ENCODE results near the gene ATRN.
"Not testable (repeated sequence)": the region's sequence is repeated elsewhere in the genome, so short reads cannot be mapped to it uniquely, and the experiment has no call there.

ATRN gene

DNA sequence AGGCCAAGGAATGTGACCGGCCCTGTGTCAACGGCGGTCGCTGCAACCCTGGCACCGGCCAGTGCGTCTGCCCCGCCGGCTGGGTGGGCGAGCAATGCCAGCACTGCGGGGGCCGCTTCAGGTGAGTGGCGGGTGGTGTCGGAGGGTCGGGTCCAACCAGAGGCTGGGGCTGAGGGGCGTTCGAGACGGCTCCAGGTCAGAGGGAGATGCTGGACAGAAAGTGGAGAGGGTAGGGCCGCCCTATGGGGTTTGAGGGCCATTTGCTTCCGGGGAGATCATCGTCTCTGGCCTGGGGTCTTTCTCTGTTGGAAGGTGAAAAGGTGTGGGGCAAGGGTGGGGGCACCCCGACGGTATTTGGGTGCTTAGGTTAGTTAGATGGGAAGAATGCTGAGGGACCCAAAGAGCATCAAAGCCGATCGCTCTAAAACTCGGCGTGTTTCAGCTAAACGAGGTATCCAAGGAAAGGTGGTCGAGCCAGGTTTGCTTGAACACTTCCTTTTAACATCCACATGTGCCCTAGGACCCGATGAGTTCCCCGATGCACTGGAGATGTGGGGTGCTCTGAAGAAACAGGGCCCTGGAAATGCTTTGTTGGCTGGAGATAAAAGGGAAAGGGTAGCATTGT lies 691 bp downstream of the ATRN start:
- no peak for DNase-seq

DNA sequence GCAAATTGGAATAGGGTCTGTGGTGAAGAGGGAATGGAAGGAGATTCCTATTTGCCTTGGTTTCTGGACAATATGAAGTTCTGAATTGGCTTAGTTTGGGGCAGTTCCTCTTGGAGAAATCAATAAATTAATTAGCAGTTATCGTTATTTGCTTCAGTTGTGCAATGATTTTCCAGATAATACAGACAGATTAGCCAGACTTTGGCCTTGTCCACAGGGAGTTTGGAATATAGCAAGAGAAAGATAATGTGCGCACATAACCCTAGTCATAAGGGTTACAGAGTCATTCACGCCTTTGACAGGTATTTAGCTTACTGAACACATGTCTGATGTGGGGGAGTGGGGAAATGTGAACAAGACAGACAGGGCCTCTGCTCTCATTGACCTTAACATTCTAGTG lies 1.3 kb downstream of the ATRN start:
- DNase-seq: no peak

DNA sequence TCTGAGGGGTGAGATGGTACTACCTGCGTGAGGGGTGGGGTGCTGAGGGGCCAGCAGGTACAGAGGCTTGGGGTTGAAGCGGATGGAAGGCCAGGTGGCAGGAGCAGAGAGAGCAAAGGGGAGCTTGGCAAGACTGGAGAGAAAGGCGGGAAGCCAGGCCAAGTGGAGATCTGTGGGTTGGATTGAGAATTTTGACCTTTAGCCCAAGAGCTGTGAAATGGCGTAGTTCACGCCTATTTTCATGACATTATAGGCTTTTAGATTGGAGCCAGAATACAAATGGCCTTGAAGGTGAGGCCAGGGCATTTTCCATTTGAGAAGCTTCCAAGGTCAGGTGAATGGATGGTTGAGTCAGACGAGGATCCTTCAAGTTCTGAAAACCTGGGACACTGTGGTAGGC lies 2.5 kb downstream of the ATRN start:
- no peak for DNase-seq

DNA sequence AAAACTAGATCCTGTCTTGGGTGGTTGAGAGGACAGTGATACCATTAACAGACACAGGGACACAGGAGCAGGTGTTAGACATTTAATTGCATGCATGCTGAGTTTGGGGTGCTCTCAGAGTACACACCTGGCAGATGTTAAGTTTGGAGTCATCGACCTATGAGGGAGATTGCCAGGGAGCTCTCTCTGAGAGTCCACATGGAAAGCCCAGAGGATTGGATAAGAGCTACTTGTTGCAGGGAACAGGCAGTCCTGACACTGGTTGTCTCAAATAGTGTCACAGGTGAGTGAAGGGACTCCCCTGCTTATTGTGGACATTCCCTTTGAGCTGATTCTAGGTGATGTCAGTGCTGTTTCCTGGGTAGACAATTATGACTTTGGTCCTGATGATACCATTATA lies 3.1 kb downstream of the ATRN start:
- DNase-seq: no peak

DNA sequence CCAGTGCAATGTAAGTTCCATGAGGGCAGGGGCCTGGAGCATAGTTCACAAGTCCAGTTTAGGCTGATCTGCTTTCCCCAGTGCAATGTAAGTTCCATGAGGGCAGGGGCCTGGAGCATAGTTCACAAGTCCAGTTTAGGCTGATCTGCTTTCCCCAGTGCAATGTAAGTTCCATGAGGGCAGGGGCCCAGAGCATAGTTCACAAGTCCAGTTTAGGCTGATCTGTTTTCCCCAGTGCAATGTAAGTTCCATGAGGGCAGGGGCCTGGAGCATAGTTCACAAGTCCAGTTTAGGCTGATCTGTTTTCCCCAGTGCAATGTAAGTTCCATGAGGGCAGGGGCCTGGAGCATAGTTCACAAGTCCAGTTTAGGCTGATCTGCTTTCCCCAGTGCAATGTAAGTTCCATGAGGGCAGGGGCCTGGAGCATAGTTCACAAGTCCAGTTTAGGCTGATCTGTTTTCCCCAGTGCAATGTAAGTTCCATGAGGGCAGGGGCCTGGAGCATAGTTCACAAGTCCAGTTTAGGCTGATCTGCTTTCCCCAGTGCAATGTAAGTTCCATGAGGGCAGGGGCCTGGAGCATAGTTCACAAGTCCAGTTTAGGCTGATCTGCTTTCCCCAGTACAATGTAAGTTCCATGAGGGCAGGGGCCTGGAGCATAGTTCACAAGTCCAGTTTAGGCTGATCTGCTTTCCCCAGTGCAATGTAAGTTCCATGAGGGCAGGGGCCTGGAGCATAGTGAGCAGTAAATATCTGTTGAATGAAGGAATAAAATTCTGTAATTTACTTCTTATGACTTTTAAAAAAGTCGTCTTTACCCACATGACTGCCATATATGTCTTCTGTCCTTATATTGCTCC lies 6.4 kb downstream of the ATRN start:
- not testable (repeated sequence) for DNase-seq

DNA sequence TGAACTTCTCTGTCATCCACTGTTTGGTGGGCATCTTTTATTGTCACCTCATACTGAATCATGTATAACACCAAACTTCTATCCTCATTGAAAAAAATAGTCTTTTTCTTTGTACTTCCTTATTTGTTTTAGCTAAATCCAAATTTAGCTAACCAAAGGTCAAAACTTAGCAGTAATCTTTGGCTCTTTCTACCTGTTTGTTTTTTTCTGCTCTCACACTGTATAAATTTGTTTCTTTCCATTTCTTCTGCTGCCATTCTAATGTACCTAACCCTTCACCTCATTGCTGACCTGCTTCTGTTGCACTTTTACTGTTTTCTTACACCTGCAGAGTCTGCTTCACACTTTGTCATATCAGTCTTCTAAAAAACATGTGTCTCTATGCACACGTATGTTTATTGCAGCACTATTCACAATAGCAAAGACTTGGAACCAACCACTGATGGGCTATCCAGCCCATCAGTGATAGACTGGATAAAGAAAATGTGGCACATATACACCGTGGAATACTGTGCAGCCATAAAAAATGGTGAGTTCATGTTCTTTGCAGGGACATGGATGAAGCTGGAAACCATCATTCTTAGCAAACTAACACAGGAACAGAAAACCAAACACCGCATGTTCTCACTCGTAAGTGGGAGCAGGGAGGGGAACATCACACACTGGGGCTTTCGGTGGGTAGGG lies 7.2 kb downstream of the ATRN start:
- no peak for DNase-seq

DNA sequence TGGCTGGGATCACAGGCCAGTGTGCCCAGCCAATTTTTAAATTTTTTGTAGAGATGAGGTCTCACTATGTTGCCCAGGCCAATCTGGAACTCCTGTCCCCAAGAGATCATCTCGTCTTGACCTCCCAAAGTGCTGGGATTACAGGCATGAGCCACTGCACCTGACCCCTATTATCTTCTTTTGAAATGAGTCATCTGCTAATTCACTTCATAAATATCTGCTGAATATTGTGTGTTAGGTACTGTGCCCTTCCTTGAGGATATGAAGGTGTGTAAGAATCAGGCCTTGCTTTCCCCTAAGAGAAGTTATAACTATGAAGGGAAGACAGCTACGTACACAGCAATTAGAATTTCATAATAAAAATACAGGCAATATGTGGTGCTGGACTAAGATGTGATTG lies 8.2 kb downstream of the ATRN start:
- DNase-seq: no peak

DNA sequence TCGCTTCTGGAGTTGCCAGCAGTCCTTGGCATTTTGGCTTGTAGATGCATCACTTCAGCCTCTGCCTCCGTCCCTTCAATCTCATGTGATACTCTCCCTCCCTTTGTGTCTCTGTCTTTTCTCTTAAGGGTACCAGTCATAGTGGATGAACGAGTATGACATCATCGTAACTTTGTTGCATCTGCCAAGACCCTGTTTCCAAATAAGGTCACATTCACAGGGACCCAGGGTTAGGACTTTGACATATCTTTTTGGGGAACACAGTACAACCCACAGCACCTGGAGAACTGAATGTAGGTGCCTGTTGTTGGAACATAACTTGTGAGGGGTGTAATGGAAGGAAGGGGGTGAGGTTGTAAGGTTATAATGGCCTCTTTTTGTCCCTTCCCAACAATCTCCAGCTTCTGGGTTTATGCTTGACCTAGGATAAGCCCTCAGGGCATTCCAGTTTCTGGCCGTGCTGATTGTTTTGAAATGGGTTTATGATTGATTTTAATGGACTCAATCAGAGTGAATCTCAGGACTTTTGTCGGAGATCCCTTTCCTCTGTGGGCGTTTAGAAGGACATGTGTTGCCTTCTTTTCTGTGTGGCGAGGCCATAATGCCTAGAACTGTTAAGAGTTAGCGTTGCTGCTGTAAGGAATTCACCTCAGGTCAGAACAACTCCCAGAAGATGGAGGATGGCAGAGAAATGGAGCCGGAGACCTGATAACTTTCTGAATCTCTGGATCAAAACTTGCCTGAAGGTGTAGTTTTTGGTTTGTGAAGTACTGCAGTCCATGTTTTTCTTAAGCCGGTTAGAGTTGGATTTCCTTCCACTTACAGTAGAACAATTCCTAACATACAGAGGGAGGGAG lies 9.2 kb downstream of the ATRN start:
- DNase-seq: no peak

DNA sequence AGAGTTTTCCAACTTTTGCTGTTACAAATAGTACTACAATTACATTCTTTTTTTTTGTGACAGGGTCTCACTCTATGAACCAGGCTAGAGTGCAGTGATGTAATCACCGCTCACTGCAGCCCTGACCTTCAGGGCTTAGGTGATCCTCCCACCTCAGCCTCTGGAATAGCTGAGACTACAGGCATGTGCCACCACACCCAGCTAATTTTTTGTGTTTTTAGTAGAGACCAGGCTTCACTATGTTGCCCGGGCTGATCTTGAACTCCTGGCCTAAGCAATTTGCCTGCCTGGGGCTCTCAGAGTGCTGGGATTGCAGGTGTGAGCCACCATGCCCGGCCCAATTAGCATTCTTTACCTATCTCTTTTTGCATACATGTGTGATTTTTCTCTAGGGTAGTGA lies 12.5 kb downstream of the ATRN start:
- no peak for DNase-seq

DNA sequence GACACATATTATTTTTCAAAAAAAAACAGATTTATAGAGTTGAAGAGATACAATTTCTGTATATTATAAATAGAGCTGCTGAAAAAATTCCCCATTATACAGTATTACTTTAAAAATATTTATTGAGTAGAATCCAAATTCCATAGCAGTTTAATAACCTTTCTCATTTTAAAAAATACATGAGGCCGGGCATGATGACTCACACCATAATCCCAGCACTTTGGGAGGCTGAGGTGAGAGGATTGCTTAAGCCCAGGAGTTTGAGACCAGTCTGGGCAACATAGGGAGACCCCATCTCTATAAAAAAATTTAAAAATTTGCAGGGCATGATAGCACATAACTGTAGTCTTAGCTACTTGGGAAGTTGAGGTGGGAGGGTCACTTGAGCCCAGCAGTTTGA lies 13.0 kb downstream of the ATRN start:
- no peak for DNase-seq

DNA sequence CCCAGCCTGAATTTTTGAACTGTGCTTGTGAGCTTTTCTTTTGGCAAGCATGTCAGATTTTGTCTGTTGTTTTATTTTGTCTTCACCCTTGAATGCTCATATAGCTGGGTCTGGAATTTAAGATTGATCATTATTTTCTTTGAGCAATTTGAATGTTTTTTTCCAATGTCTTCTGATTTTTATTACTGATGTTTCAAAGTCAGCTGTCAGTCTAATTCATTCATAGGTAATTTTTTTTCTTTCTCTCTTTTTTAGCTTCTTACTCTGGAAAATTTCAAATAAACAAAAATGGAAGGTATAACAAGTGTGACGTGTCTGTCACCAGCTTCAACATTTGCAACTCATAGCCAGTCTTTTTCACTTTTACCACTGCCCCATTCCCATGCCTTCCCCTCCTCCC lies 15.1 kb downstream of the ATRN start:
- no peak for DNase-seq

DNA sequence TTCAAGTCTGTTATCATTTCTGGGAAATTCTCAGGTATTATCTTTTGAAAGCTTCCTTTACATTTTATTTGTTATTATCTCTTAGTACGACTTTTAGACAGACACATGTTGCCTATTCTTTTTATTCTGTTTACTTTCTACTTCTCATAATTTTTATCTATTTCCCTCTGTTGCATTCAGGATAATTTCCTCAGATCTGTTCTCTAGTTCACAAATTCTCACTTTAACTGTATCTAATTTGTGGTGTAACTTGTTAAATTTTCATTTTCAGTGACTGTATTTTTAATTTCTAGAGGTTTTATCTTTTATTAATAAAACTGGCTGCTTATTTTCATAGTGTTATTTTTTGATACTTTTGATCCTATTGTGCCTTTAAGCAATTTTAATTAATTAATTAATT lies 16.0 kb downstream of the ATRN start:
- DNase-seq: no peak

DNA sequence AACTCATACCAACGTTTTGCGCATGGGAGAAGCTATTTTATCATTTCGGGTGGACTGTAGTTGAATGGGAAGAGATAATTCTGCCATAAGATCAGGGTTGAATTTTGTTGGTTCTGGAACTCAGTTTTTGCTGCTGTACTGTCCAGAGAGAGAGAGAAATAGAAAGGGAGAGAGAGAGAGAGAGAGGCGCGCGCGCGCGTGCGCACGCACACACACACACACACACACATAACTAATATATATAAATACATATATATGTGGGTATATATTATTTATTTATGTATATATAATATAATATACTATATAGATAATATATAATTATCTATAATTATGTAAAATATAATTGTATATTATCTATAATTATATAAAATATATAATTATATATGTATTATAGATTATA lies 21.9 kb downstream of the ATRN start:
- DNase-seq: no peak

DNA sequence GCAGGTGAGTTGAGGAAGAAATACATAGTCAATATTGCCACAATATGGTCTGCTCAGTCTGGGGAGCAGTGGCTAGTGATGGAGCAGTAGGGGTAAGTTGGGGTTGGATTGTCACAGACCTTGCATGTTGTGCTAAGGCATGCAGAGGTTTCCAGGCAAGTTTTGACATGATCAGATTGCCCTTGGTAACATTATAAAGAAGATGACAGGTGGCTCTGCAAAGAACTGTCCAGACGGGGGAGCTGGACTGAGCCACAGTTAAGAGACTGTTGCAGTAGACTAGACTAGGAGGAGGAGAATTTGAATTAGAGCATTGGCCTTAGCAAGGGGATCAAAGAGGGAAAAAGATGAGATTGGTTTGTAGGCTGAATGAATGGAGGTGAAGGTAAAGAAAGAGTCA lies 23.4 kb downstream of the ATRN start:
- no peak for DNase-seq

DNA sequence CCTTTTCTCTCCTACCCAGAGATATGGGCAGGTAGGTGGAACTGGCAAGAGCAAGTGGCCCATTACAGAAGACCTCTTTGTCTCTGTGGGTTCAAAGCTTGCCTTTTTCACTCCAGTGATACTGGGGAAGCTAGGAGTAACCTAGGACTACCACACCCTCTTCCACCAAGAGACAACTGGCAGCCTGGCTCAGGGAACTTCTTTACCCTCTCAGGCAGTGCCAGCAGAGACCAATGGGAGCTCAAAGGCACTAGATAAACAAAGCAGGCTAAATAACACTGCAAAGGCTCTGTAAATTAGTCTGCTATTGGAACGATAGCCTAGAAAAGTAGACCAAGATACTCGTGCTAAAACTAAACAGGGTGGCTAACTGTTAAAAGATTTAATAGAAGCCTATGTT lies 32.1 kb downstream of the ATRN start:
- DNase-seq: no peak

DNA sequence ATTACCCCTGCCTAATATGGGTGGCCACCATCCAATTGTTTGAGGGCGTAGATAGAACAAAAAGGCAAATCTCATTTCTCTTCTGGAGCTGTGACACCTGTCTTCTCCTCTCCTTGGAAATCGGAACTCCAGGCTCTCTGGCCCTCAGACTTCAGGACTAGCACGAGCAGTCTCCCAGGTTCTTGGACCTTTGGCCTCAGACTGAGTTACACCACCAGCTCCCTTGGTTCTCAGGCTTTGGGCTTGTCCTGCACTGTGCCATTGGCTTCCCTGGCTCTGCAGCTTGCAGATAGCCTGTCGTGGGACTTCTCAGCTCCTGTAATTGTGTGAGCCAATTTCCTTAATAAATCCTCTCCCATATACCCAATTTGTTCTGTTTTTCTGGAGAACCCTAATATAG lies 34.3 kb downstream of the ATRN start:
- DNase-seq: no peak

DNA sequence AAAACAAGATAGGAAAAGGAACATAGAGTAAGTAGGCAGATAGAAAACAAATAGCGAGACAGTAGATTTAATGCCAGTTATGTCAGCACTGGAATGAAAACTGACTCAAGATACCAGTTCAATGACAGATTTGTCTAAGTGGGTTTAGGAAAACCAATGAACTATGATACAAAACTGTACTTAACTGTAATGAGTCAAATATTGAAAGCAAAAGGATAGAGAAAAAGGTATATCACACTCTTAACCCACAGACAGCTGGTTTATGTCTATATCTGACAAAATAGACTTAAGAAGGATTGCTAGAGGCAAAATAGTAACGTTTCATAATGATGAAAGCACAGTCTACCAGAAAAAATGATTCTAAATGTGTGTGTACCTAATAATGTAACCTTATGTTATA lies 38.2 kb downstream of the ATRN start:
- no peak for DNase-seq

DNA sequence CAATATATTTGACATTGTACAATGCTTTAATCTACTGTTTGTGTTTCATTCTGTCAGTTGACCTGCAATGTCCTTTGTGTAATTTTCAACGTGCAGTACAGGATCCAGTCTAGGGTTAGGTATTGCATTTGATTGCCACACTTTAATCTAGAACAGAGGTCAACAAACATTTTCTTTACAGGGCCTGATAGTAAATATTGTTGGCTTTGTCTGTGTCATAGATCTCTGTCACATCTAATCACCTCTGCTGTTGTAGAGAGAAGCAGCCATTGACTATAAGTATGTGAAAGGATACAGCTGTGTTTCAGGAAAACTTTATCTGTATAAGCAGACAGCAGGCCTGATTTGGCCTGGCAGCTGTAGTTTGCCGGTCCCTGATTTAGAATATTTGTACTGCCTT lies 39.3 kb downstream of the ATRN start:
- no peak for DNase-seq

DNA sequence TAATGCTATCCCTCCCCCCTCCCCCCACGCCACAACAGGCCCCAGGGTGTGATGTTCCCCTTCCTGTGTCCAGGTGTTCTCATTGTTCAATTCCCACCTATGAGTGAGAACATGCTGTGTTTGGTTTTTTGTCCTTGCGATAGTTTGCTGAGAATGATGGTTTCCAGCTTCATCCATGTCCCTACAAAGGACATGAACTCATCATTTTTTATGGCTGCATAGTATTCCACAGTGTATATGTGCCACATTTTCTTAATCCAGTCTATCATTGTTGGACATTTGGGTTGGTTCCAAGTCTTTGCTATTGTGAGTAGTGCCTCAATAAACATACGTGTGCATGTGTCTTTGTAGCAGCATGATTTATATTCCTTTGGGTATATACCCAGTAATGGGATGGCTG lies 41.4 kb downstream of the ATRN start:
- not testable (repeated sequence) for DNase-seq

DNA sequence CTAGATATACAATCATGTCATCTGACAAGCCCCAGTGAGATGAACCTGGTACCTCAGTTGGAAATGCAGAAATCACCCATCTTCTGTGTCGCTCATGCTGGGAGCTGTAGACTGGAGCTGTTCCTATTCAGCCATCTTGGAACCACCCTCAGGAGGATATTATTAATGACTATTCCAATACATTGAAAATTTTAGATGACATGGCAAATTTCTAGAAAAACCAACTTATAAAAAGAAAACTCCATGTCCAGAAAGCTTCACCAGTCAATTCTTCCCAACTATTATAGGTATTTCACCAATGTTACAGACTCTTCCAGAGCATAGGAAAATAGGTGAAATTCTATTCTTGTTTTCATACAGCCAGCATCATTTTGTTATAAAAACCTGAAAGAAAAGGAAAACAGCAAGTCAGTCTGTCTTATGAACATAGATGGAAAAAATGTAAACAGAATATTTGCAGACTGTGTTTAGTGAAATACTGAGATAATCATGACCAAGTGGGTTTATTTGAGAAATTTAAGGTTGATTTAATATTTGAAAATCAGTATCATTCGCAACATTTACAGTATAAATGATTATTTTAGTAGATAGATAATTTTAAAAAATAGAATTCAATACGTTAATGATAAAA lies 43.3 kb downstream of the ATRN start:
- no peak for DNase-seq

DNA sequence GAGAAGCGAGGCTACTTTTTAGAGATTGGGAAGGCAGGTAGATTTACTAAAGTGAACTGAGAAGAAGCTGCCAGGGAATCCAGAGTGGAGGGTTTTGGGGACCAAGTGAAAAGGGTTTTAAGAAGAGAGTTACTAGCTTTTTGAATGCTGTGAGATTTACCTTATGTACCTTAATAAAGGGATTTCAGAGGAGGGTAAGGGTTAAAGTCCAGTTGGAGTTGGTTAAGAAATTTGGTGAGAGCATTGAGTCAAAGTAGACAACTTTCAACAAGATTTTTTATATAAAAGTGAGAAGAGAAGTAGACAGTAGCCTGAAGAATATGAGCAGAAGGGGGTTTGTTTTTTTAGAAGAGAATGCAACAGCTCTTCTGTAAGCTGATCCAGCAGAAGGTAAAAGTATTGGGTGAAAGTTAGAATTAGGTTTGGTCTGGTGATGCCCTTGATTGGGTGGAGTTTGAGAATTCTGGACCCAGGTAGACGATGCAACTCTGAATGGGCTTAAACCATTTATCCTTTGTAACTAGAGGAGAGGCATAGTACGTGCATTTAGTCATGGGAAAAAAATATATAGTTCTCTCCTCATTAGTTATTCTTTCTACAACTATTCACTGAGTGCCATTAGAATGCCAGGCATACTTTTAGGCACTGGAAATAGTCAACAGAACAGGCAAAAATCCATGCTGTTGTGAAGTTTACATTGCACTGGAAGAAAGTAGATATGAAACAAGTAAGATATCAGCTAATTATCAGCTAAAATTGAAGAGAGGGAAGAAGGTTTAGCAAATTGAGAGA lies 44.8 kb downstream of the ATRN start:
- DNase-seq: no peak

Data from NK-92 treated with Interleukin-12 subunit alpha and Interleukin-12 subunit beta, amount 100 ng/mL, for 24 hours (cell line).